SU-DHL-6 (cell line): ENCODE results near the gene CLHC1.
"Not testable (repeated sequence)": the region's sequence is repeated elsewhere in the genome, so short reads cannot be mapped to it uniquely, and the experiment has no call there.

Experiments
- CTCF ChIP-seq: fragments of 200-600 bp; sonication (generic); IDR thresholded peaks from one replicate; pipeline ENCODE4 v1.5.1; 2017; ENCODE audit warnings: antibody characterized with exemption, mild to moderate bottlenecking, low read length, moderate library complexity; ENCODE audit not compliant: insufficient read depth, poor library complexity, severe bottlenecking
- EZH2phosphoT487 ChIP-seq: fragments of 200-600 bp; sonication (generic), shearing (Covaris generic); conservative IDR thresholded peaks from 2 replicates; pipeline ENCODE4 v1.6.1; 2018; ENCODE audit warnings: mild to moderate bottlenecking, antibody characterized with exemption, low read length, moderate library complexity, mixed read lengths

DNA sequence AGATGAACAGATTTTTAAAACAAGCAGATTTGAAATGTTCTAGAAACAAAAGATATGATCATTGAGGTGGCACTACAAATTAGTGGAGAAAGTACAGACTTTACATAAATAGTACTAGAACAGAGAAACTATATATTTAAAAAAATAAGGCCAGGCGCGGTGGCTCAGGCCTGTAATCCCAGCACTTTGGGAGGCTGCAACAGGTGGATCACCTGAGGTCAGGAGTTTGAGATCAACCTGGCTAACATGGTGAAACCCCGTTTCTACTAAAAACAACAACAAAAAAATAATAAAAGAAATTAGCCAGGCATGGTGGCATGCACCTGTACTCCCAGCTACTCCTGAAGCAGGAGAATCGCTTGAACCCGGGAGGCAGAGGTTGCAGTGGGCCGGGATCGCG, 45.3 kb downstream of the CLHC1 start:
- not testable (repeated sequence) for TF ChIP-seq CTCF, EZH2phosphoT487
